ENCODE measurements around the gene DLGAP1.

DLGAP1 gene

DNA sequence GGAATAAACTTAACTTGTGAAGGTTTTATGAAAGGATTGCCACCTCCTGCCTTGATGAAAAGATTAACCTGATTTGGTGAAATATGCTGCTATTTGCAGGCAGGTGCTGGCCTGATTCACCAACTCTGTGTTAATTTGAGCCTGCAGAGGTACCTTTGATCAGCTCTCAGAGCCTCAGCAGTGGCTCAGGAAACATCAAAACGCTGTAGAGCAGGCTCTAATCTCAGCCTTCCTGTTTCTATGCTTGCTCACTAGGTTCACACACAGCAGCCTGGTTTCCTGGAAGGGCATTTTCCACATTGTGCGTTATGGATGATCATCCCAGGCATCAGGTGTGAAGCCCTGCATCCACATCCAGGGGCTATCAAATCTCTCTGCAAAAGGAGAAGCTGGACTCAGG lies 988.2 kb downstream of the DLGAP1 start:
- DNase-seq (ENCODE audit: low read depth) = no peak

DNA sequence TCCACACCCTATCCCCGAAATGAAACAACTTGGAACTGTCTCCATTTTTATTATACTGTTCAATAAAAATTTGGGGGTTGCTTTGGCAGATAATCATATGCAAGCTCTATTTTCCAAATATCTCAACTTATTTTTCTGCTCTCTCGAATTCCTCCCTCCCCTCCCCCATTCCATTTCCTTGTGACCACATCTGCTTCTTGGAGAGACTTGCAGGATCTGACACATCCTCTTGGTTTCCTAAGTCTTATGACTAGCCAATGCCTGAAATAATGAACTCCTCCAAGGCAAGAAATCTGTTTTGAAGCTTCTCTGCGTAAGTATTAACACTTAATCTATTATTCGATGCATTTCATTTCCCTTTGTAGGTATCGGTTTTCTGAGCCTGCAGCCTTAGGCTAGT lies 989.1 kb downstream of the DLGAP1 start:
- DNase-seq (ENCODE audit: low read depth) = no peak

DNA sequence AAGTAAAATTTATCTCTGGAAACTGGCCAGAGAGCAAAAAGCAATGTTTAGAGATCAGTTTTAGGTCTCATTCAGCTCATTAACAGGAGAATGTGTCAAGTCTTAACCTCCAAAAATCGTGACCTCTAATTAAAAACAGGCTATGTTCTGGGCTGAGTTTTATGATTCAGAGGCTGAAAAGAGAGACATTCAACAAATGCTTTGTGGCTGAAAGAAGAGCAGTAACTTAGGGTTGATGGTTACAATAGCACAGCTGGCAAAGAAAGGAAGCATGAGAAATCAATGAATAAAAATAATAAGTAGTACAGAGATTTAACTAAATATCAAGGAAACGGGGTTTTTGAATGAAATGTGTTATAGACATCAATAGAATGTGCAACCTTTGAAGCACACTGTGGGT lies 992.1 kb downstream of the DLGAP1 start:
- DNase-seq (ENCODE audit: low read depth) = no peak

DNA sequence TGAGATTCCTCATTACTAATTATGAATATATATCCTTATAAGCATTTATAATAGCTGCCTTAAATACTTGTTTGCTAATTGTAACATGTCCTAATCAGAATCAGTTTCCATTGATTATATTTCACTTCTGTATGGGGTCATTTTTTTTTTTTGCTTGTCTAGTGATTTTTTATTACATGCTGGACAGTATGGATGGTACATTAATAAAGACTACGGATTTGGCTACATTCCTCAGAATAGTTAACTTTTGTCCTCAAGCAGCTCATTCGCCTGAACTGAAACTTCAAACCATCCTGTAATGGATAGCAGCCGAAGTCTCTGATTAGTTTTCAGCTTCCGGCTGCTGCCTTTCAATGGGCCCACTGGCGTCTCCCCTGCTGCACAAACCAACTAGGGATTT lies 993.4 kb downstream of the DLGAP1 start:
- DNase-seq (ENCODE audit: low read depth) = no peak

DNA sequence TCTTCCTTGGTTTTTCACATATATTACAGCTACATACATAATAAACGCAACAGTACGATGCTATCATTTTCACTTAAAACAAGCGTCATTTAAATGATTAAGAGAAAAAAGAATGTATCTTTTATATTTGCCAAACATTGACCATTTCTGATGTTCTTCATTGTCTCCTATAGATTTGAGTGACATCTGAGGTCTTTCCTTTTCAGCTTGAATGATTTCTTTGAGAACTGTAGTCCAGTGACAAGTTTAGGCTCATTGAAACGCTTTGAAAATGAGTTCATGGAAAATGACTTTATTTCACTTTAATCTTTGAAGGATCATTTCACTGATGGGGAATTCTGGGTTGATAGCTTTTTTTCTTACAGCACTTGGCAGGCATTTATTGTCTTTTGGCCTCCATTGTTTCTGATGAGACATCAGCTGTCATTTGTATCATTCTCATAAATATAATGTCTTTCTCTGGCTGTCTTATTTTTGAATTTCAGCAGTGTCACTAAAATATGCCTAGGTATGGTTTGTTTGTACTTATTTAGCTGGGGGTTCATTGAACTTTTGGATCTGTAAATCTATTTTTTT lies 994.2 kb downstream of the DLGAP1 start:
- DNase-seq (ENCODE audit: low read depth) = no peak

DNA sequence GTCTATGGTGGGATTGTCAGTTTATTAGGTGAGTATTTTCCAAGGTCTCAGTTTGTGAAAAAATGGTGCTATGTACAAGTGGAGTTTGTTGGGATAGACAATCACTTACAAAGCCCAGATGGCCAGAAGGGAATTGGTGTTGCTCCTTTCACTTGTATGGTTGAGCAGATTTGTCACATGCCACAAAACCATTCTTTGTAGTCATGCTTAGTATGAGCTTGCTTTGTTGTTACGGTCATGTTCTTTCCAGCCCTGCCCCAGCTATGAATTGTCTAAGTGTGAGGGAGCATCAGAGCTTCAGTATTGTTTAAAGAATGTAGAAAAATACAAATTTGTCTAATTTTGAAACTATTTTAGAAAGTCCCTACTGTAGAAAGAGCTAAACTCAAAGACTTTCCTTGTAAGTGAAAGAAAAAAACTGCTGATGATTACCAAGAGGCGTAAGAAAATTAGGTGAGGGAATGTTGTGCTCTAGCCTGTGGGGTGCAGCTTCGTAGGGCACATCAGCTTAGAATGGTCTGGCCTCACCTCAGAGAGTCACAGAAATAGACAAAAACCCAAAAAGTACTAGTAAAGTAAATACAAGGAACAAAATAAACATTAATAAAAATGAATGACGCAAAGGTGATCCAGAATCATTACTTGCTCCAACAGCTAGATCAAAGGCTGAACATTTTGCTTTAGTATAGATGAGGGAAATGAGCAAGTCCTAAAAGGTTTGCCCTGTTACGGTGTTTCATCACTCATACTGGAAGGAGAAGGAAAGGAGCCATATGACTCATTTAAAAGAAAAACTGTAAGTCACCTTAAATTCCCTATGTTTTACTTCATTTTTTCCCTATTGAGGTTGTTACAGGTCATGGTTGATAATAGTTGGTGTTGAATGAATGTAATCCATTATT lies 995.9 kb downstream of the DLGAP1 start:
- no peak for DNase-seq (ENCODE audit: low read depth)

DNA sequence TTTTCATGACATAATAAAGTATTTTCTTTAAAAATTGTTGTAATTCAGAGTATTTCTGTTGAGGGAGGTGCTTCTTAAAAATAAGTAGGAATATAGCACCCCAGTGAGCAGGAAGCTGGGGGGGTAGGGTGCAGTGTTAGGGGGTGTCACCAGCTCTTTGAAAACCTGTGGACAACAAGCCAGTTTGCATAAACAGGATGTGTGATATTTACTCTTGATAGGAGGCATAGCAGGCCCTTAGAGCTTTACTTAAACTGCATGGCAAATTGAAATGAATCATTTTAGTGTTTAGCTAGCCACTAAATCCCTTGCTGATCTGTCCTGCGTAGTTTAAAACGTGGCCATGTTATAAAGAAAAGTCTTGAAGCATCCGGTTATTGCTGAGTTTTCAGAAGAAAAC lies 996.7 kb downstream of the DLGAP1 start:
- no peak for DNase-seq (ENCODE audit: low read depth)

DNA sequence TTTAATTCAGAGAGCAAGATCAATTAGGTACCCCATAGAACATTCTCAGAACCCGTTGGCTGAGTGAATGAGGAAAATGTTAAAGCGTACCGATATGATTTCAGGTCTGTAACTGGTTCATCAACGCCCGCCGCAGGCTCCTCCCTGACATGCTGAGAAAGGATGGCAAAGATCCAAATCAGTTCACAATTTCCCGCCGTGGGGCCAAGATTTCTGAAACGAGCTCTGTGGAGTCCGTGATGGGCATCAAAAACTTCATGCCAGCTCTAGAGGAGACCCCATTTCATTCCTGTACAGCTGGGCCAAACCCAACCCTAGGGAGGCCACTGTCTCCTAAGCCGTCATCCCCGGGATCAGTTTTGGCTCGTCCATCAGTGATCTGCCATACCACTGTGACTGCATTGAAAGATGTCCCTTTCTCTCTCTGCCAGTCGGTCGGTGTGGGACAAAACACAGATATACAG lies 997.8 kb downstream of the DLGAP1 start:
- no peak for DNase-seq (ENCODE audit: low read depth)

DNA sequence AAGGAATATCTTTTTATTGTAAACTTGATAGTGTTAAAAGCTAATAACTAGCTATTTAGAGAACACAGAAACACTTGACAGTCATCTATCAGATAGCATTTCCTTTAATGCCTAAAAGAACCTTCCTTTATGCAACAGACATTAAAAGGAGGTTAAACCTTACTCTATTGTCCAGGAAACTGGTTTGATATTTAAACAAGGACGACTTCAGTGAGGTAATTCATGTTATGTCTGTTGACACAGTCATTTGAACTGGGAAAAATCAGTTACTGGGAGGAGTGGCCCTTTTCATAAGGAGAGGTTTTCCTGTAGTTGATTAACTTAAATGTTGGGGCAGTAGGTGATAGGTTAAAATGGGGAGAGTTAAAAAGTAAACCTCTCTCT lies 998.4 kb downstream of the DLGAP1 start:
- DNase-seq (ENCODE audit: low read depth) = no peak

DNA sequence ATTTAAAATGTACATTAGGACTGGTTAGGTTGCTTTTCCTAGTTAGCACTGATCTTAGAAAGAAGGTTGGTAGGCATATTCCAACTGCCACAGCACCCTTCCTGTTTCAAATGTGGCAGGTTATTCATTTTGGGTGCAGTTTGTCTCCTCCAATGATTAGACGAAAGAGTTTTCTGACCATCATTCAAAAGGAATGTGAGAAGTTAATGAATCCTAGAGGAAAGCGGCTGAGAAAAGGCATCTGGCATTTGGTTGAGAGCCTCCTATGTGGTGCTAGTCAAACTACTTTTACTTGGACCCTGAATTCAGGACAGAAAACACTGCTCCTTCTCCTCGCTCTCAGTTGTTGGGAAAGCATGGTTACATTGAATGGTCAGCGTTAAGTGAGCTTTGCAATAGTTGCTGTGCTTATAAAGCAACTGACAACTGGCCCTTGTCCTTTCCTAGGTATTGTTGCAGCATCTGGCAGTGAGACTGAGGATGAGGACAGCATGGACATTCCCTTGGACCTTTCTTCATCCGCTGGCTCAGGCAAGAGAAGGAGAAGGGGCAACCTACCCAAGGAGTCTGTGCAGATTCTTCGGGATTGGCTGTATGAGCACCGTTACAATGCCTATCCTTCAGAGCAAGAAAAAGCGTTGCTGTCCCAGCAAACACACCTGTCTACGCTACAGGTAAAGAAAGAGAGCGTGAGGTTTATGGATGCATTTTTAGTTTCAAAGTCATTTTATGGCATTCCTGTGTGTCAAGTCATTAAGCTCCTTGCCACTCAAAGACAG lies 999.0 kb downstream of the DLGAP1 start:
- no peak for DNase-seq (ENCODE audit: low read depth)

DNA sequence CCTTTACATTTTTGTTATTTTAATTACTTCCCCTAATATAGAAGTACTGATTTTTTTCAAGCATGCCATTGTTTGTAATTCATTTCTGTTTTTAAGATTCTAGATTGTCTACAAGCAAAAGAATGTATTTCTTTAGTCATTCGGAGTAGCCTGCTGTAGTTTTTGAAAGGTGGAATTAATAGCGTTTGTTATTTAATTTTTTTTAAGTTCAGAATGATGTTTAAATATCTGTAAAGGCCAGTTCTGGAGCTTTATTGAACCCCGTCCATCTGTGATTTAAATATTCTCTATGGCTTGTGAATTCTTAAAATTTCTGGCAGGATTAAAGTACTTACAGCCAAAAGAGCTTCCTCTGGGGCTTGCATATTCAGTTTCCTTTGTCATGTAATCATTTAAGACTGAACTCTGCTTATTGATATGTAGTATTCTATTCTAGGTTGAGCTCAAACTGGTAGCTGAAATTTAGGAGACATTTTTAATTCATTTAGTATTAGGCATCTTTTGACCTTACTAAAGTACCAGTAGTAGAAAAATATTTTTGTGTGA lies 999.9 kb downstream of the DLGAP1 start:
- no peak for DNase-seq (ENCODE audit: low read depth)

DNA sequence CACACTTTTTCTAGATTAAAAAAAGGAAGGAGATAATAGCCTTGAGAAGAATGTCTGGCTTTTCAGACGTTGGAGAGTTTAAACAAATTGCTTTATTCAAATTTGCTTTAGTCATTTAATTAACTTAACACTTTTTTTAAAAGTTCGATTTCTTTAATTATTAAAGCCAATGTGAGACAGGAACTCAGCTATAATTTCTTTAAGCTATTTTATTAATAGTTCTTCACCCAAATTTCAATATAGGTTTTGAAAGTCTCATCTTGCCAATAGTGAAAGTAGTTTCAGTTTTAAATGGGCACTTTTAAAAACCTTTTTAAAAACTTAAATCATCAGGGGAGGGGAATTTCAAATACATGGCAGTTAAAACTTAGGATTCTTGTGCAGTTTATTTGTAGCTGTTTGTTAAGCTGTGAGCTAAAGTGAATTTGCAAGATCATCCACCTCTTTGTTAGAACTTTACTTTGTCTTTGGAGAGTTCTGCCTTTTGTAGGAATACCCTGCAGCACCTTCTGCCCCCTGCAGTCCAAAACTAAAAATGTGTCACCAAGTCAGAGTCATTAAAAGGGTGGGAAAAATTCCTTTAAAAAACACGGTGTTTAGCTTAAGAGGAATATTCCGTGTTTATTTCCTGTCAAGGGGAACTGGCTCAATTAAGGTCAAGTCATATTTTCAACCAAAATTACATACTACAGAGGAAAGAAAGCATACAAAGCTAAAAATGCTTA lies 1000.6 kb downstream of the DLGAP1 start:
- no peak for DNase-seq (ENCODE audit: low read depth)

DNA sequence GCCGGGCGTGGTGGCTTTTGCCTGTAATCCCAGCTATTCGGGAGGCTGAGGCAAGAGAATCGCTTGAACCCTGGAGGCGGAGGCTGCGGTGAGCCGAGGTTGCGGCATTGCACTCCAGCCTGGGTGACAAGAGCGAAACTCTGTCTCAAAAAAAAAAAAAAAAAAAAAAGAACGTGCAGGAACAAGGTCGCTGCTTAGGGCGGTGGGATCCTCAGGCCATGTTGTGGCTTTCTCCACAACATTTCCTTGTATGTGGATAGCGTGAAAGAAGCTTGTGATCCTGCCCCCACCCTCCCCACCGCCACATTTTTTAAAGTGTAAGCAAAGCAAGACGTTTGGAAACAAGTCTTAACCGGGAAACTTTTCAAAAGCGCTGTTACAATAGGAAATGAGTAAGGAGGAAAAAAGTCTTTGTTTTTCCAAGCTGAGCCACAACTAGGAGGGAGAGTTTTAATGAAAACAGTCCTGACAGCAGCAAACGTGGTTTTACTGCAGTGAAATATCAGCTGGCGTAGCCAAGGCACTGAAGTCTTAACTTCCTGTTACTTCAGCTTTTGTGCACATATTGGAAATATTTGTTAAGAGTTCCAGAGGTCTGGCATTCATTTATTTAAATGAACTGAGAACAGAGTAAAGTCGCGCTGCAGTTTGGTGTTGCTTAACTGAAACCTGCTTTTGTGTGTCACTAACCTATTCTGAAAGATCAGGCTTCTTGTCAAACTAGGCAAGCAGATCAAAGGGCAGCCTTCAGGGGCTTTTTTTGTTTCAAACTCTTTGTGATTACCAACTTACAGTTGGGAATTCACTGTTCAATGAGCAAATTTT lies 1001.4 kb downstream of the DLGAP1 start:
- no peak for DNase-seq (ENCODE audit: low read depth)

DNA sequence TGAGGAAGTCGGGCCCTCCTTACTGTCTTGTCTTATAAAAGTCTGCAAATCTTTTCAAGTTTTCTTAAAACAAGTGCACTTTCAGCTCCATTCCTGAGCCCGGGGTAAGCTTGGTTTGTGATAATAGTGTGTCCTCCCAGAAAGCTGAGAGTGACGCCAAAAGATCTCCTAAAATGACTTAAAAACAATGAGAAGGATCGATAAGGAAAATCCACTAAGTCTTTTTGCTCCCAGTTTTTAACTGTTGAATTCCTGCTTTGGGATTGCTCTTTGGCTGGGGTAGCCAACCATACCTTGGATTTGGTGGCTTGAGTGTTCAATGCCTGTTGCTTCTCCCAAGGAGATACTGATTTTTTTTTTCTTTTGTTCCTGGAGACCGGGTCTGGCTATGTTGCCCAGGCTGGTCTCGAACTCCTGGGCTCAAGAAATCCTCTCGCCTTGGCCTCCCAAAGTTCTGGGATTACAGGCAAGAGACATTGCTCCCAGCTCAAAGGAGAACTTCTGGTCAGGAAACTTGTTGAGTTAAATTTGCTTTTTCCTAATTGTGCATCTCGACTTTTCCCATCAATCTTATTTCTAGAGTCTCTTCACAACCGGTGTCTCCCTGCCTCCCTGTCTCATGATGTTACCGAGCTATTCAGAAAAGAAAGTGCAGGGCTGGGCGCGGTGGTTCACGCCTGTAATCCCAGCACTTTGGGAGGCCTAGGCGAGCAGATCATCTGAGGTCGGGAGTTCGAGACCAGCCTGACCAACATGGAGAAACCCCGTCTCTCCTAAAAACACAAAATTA lies 1002.2 kb downstream of the DLGAP1 start:
- DNase-seq (ENCODE audit: low read depth) = no peak

DNA sequence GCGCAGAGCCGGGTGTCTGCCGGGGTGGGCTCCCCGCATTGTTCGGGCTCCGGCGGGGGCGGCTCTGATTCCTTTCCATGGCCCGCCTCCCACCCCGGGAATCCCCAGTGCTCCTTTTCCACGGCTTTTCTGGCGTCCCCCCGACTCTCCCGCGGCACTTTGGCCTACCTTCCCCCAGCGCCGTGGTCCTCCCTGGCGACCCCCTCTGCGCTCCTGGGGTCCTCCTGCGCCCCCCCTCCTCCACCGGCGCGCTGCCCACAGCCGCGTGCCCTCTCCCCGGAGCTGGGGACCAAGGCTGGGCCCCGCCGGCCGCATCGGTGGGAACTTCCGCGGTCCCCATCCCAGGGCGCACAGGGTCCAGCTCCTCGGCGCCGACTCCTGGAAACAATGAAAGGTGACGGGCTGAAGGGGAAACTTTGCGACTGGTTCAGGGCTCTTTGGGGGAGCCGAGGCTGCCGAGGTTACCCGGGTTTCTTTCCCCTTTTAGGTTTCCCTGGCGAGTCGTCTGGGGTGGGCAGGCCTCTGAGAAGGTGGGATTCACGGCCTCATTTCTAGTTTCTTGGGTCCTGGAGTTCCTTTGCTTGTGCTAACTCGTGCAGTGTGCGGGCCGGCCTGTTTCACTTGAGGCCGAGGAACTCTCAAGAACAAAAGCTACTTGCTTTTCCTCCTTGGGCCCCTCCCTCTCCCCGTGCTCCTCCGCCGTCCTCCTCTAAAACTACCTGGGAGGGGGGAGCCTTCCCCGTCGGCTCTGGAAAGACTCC lies 1002.9 kb downstream of the DLGAP1 start:
- no peak for DNase-seq (ENCODE audit: low read depth)

DNA sequence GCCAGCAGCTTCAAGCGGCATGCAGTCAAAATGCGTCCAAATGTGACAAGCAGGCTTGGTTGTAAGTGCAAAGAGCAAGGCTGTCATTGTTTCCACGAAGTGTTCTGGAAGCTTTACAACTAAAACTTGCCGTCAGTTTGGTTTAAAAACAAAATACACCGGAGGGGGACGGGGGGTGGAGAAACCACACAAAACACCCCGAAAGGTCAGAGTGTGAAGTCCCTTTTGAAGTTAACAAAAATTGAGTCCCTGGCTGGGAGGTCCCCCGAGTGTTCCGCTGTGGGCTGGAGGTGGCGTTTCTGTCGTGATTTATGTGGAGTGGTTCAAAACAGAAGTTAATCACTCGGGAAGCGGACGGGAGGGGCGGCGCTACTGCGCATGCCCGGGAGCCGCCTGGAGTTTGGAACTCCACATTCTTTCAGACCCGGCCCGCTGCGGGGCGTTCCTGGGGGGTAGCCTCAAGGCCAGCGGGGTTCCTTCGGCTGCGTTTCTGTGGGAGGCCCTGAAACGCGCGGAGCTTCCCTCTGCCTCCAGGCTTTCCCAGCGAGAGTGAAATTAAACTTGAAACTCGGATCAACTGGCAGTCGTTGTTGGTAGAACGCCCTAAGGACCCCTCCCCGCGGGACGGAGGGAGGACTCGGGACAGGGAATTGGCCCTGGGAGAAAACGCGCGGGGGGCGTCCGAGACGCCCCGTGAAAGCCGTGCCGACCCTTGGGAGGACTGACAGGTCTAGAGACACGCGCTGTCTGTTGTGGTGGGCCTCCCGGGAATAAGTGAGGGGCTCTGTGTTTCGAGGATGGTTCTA lies 1003.7 kb downstream of the DLGAP1 start:
- peak; percentile 87 for DNase-seq (ENCODE audit: low read depth)

DNA sequence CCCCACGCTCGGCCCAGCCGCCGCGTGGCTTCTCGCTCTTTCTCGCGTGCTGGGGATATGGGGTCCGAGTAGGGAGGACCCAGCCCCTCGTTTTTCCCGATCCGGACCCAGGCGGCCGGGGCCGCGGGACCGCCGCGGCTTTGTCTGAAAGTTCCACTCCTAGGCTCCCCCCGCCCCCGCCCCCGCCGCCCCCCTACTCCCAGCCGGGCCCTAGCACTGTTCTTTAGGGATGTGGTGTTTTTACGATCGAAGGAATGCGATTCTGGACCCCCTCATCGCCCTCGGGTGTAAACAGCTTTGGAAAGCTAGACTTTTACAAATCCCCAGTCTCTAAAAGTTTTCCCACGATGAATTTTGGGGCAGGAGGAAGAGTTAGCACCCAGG lies 1004.3 kb downstream of the DLGAP1 start:
- DNase-seq (ENCODE audit: low read depth) = no peak

DNA sequence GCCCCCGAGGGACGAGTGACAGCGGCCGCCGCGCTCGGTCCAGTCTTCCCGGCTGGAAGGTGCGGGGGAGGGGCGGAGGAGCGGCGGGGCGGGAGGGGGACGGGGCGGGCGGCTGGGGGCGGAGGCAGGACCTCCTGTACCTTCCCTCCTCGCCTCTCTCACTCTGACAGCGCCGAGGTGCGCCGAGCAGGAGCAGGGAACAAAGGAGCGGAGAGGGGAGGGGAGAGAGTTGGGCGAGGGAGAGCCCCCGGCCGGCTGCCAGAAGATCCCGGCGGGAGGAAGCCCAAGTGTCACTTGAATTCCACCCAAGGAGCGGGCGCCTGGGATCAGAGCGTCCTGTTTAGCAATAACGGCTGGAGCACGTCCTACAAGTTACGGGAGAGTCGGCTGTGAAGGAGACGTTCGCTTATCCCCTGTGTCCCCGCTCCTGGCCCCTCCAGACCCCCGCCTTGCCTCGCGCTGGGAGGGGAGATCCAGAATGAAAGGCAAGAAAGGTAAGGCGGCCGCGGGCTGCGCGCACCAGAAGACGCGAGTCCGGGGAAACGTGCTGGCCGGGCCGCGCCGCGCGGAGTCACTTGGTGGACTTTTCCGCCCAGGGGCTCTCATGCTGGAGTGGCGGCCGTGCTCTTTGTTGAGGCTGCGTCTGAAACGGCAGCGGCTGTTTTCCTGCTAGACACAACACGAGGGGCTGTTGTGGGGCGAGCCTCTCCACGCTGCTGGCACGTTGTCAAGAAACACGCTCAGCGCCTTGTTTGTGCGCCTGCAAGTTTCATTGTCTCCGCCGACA lies 1004.9 kb downstream of the DLGAP1 start, which contains the start of gene TGIF1:
Gene TGIF1 (plus strand): TSS at position 161 of the 787 bp plus-strand sequence. CDS start 318 bp downstream, at position 479.
- peak; percentile 62 for DNase-seq (ENCODE audit: low read depth)
